Breast epithelium (tissue), 4 donors: Measurements from ENCODE around the gene SLC17A7. TPM values are rescaled to one million over a fixed set of nuclear protein-coding genes. Genes with fewer than 3 reads are reported as not detected.
A peak's percentile ranks its signal among the peaks of the same experiment; 100 is the strongest.

Experiments
- DNase-seq, 2 donors: peaks; one replicate each; pipeline ENCODE4 v3.0.0-alpha.2; 2019; ENCODE audit warnings: low spot score in 2 of 2
- H3K27ac ChIP-seq, 2 donors: fragments of 200-600 bp; sonication (generic) in 1 of 2; one replicate each; pipeline ENCODE4 v1.5.1; 2016 to 2019; ENCODE audit warnings: mild to moderate bottlenecking in 1 of 2
- H3K27me3 ChIP-seq, 2 donors: fragments of 200-600 bp; sonication (generic) in 1 of 2; one replicate each; pipeline versions ENCODE4 v1.5.1 to v1.6.0; 2017 to 2019; ENCODE audit warnings: control low read depth in 1 of 2, mild to moderate bottlenecking in 1 of 2
- H3K36me3 ChIP-seq: fragments of 200-600 bp; one replicate; pipeline ENCODE4 v1.5.1; 2019
- H3K4me1 ChIP-seq, 2 donors: fragments of 200-600 bp; sonication (generic); one replicate each; pipeline ENCODE4 v1.5.1; 2016 to 2019; ENCODE audit warnings: control low read depth in 1 of 2
- H3K4me3 ChIP-seq, 3 donors: fragments of 200-600 bp; sonication (generic); 1 replicate in 2 of 3; 2 replicates in 1 of 3; pipeline ENCODE4 v1.5.1; 2016 to 2019; ENCODE audit warnings: mild to moderate bottlenecking in 3 of 3, moderate library complexity in 2 of 3
- H3K9me3 ChIP-seq, 2 donors: fragments of 200-600 bp; sonication (generic) in 1 of 2; one replicate each; pipeline ENCODE4 v1.5.1; 2016 to 2019; ENCODE audit warnings: control low read depth in 1 of 2
- CTCF ChIP-seq, 3 donors: fragments of 450-650 bp; IDR thresholded peaks; one replicate each; pipeline ENCODE4 v1.5.1; 2016 to 2017; ENCODE audit warnings: antibody characterized with exemption in 3 of 3, mild to moderate bottlenecking in 3 of 3, moderate library complexity in 3 of 3
- POLR2A ChIP-seq: fragments of 450-650 bp; IDR thresholded peaks from one replicate; pipeline ENCODE4 v1.6.1; 2016; ENCODE audit warnings: antibody characterized with exemption, mild to moderate bottlenecking, moderate library complexity
- POLR2AphosphoS5 ChIP-seq, 3 donors: sonication (generic); formaldehyde crosslinking; IDR thresholded peaks; one replicate each; pipeline ENCODE4 v1.6.1; 2017; ENCODE audit warnings: antibody characterized with exemption in 3 of 3
- intact Hi-C: fragments of 100-400 bp; cut with DNase I; formaldehyde crosslinking; loops from one replicate; pipeline ENCODE4 v1.15.1; 2023; ENCODE audit warnings: low total_unique reads
- total RNA-seq, 3 donors: library from RNA; depleted of rRNA; stranded (reverse); fragments of >200 nt; gene quantifications; one replicate each; pipeline ENCODE4 v1.1.0, GENCODE V29; 2016

The SLC17A7 gene
- total RNA-seq, 3 donors from 2014 or later = 0.44 to 4.3 (median 0.98) TPM

- Histone ChIP-seq H3K36me3 (no peaks in the 10 kb centered on the region), H3K4me3 (peak overlapping the region in 2 of 3 donors; percentile 34 to 63), H3K9me3 (no peaks in the 10 kb centered on the region), H3K27me3 (peaks cover 21 to 88% of the 10 kb centered on the region in 2 donors), H3K27ac (no peak overlapping the region), H3K4me1 (peaks cover 5 to 9% of the 10 kb centered on the region in 2 donors)
- intact Hi-C loops = no loop called here
- no peak for DNase-seq
- TF ChIP-seq POLR2AphosphoS5 (IDR thresholded peaks at IDR 0.05) (no peak), CTCF (IDR thresholded peaks at IDR 0.05) (no peak), POLR2A (no peak)
Observed at GRCh38 chr19:49427855-49428546, 13.3 kb downstream of the SLC17A7 start.

GRCh38 chr19:49427339-49427738, 14.0 kb downstream of the SLC17A7 start:
- Histone ChIP-seq H3K9me3 (no peaks in the 10 kb centered on the region), H3K4me3 (no peak overlapping the region), H3K4me1 (peaks cover 5 to 14% of the 10 kb centered on the region in 2 donors), H3K36me3 (no peaks in the 10 kb centered on the region), H3K27ac (no peak overlapping the region), H3K27me3 (peaks cover 23 to 88% of the 10 kb centered on the region in 2 donors)
- DNase-seq = no peak
- no peak for TF ChIP-seq POLR2A
- no peak for TF ChIP-seq POLR2AphosphoS5 (IDR thresholded peaks at IDR 0.05)
- TF ChIP-seq CTCF (IDR thresholded peaks at IDR 0.05) = no peak
- intact Hi-C loops = no loop called here

GRCh38 chr19:49425922-49426592, 15.3 kb downstream of the SLC17A7 start:
- H3K27me3 ChIP-seq = peaks cover 23 to 88% of the 10 kb centered on the region in 2 donors

GRCh38 chr19:49425178-49425577, 16.1 kb downstream of the SLC17A7 start, which contains the start of gene GFY:
Gene GFY, plus strand, starts transcription at chr19:49425388. Its CDS starts 1,043 bp downstream, at chr19:49426431.
- peaks cover 22 to 89% of the 10 kb centered on the region in 2 donors for H3K27me3 ChIP-seq
- no peak within 1 kb of the TSS for H3K4me3 ChIP-seq
- H3K9me3 ChIP-seq = no peaks in the 10 kb centered on the region
- TF ChIP-seq POLR2AphosphoS5 (IDR thresholded peaks at IDR 0.05) (no peak), POLR2A (no peak), CTCF (IDR thresholded peaks at IDR 0.05) (no peak)
- DNase-seq = no peak
- no peak within 1 kb of the TSS for H3K27ac ChIP-seq
- intact Hi-C loops = no loop called here
- H3K36me3 ChIP-seq = no peaks in the 10 kb centered on the region
- peaks cover 5 to 14% of the 10 kb centered on the region in 2 donors for H3K4me1 ChIP-seq

More at GRCh38 chr19:49425922-49426592, 15.3 kb downstream of the SLC17A7 start:
- Histone ChIP-seq H3K36me3 (no peaks in the 10 kb centered on the region), H3K4me3 (no peak overlapping the region), H3K9me3 (no peaks in the 10 kb centered on the region), H3K4me1 (peaks cover 5 to 14% of the 10 kb centered on the region in 2 donors), H3K27ac (no peak overlapping the region)
- TF ChIP-seq POLR2A = no peak
- TF ChIP-seq POLR2AphosphoS5 (IDR thresholded peaks at IDR 0.05) = no peak
- TF ChIP-seq CTCF (IDR thresholded peaks at IDR 0.05) = no peak
- DNase-seq = no peak
- intact Hi-C loops = no loop called here

- intact Hi-C loops = no loop called here
- TF ChIP-seq POLR2A = no peak
- no peak for TF ChIP-seq POLR2AphosphoS5 (IDR thresholded peaks at IDR 0.05)
- TF ChIP-seq CTCF (IDR thresholded peaks at IDR 0.05) = no peak
- Histone ChIP-seq H3K27ac (no peak overlapping the region), H3K9me3 (no peaks in the 10 kb centered on the region), H3K36me3 (no peaks in the 10 kb centered on the region), H3K4me1 (peaks cover 5 to 14% of the 10 kb centered on the region in 2 donors), H3K4me3 (no peak overlapping the region), H3K27me3 (peaks cover 22 to 87% of the 10 kb centered on the region in 2 donors)
- no peak for DNase-seq
Observed at GRCh38 chr19:49423985-49424303, 17.4 kb downstream of the SLC17A7 start.
